Measurements from ENCODE around the gene ANKRD13C. TPM values are rescaled to one million over a fixed set of nuclear protein-coding genes. Genes with fewer than 3 reads are reported as not detected.

The ANKRD13C gene
- total RNA-seq, 1 donor from 2014 or later = 21.8 TPM

- Mint-ChIP-seq H3K27me3 (ENCODE audit: unreplicated experiment) (no peaks in the 10 kb centered on the region), H3K9me3 (ENCODE audit: unreplicated experiment) (no peaks in the 10 kb centered on the region), H3K4me3 (ENCODE audit: unreplicated experiment) (no peak overlapping the region), H3K4me1 (ENCODE audit: low read depth, unreplicated experiment) (no peaks in the 10 kb centered on the region), H3K36me3 (ENCODE audit: unreplicated experiment) (no peaks in the 10 kb centered on the region), H3K27ac (ENCODE audit: unreplicated experiment) (no peak overlapping the region)
- TF ChIP-seq CTCF (IDR thresholded peaks at IDR 0.05; ENCODE audit: partially characterized antibody, unreplicated experiment) = no peak
- DNase-seq = no peak
Measured at GRCh38 chr1:70311369-70311768, 43.2 kb downstream of the ANKRD13C start.

GRCh38 chr1:70299472-70299871 lies 55.0 kb downstream of the ANKRD13C start:
- Mint-ChIP-seq H3K27me3 (ENCODE audit: unreplicated experiment) (peaks cover 2% of the 10 kb centered on the region), H3K4me3 (ENCODE audit: unreplicated experiment) (no peak overlapping the region), H3K27ac (ENCODE audit: unreplicated experiment) (no peak overlapping the region), H3K9me3 (ENCODE audit: unreplicated experiment) (no peaks in the 10 kb centered on the region), H3K36me3 (ENCODE audit: unreplicated experiment) (no peaks in the 10 kb centered on the region), H3K4me1 (ENCODE audit: low read depth, unreplicated experiment) (no peaks in the 10 kb centered on the region)
- no peak for TF ChIP-seq CTCF (IDR thresholded peaks at IDR 0.05; ENCODE audit: partially characterized antibody, unreplicated experiment)
- DNase-seq = no peak

- no peaks in the 10 kb centered on the region for H3K27me3 Mint-ChIP-seq (ENCODE audit: unreplicated experiment)
- no peak for DNase-seq
- H3K36me3 Mint-ChIP-seq (ENCODE audit: unreplicated experiment) = no peaks in the 10 kb centered on the region
- H3K4me1 Mint-ChIP-seq (ENCODE audit: low read depth, unreplicated experiment) = no peaks in the 10 kb centered on the region
- no peak overlapping the region for H3K27ac Mint-ChIP-seq (ENCODE audit: unreplicated experiment)
- no peak overlapping the region for H3K4me3 Mint-ChIP-seq (ENCODE audit: unreplicated experiment)
- TF ChIP-seq CTCF (IDR thresholded peaks at IDR 0.05; ENCODE audit: partially characterized antibody, unreplicated experiment) = no peak
- peaks cover 2% of the 10 kb centered on the region for H3K9me3 Mint-ChIP-seq (ENCODE audit: unreplicated experiment)
Measured at GRCh38 chr1:70295749-70296148, 58.8 kb downstream of the ANKRD13C start.

GRCh38 chr1:70293186-70293843 lies 61.2 kb downstream of the ANKRD13C start:
- Mint-ChIP-seq H3K4me1 (ENCODE audit: low read depth, unreplicated experiment) (no peaks in the 10 kb centered on the region), H3K9me3 (ENCODE audit: unreplicated experiment) (peaks cover 2% of the 10 kb centered on the region), H3K27ac (ENCODE audit: unreplicated experiment) (no peak overlapping the region), H3K4me3 (ENCODE audit: unreplicated experiment) (no peak overlapping the region), H3K27me3 (ENCODE audit: unreplicated experiment) (no peaks in the 10 kb centered on the region), H3K36me3 (ENCODE audit: unreplicated experiment) (no peaks in the 10 kb centered on the region)
- no peak for TF ChIP-seq CTCF (IDR thresholded peaks at IDR 0.05; ENCODE audit: partially characterized antibody, unreplicated experiment)
- no peak for DNase-seq

- no peaks in the 10 kb centered on the region for H3K4me1 Mint-ChIP-seq (ENCODE audit: low read depth, unreplicated experiment)
- H3K27me3 Mint-ChIP-seq (ENCODE audit: unreplicated experiment) = no peaks in the 10 kb centered on the region
- H3K27ac Mint-ChIP-seq (ENCODE audit: unreplicated experiment) = no peak overlapping the region
- TF ChIP-seq CTCF (IDR thresholded peaks at IDR 0.05; ENCODE audit: partially characterized antibody, unreplicated experiment) = no peak
- H3K4me3 Mint-ChIP-seq (ENCODE audit: unreplicated experiment) = no peak overlapping the region
- H3K36me3 Mint-ChIP-seq (ENCODE audit: unreplicated experiment) = no peaks in the 10 kb centered on the region
- H3K9me3 Mint-ChIP-seq (ENCODE audit: unreplicated experiment) = peaks cover 2% of the 10 kb centered on the region
- DNase-seq = no peak
Measured at GRCh38 chr1:70290218-70290617, 64.3 kb downstream of the ANKRD13C start.
